Activated T-cell treated with anti-CD3 and anti-CD28 coated beads, Interleukin-2, amount 50 U/mL, for 4 hours (primary cell): ENCODE data around the gene ASB15. TPM values are rescaled to one million over a fixed set of nuclear protein-coding genes. Genes with fewer than 3 reads are reported as not detected.

Experiments used
- ATAC-seq, 2 donors: fragments of 200-7000 bp; cut with Tn5 transposase; one replicate each; pipeline ENCODE4 v1.10.0; 2021
- DNase-seq: peaks from one replicate; pipeline ENCODE4 v3.0.0-alpha.2; 2020
- H3K27me3 Mint-ChIP-seq: one replicate; pipeline ENCODE4 v1.8.0; 2021; ENCODE audit warnings: low read depth, mixed read lengths
- H3K36me3 Mint-ChIP-seq: one replicate; pipeline ENCODE4 v1.8.0; 2022; ENCODE audit warnings: mixed read lengths; ENCODE audit not compliant: insufficient read depth
- H3K4me1 Mint-ChIP-seq: one replicate; pipeline ENCODE4 v1.8.0; 2021; ENCODE audit warnings: low read depth, mixed read lengths
- H3K4me3 Mint-ChIP-seq: one replicate; pipeline ENCODE4 v1.8.0; 2021; ENCODE audit warnings: mild to moderate bottlenecking, moderate library complexity, mixed read lengths
- H3K9me3 Mint-ChIP-seq: one replicate; pipeline ENCODE4 v1.8.0; 2021; ENCODE audit warnings: mixed read lengths
- total RNA-seq, 3 donors: library from RNA; stranded (reverse); gene quantifications; one replicate each; pipeline ENCODE4 v1.2.1, GENCODE V29; 2021

Gene ASB15
- total RNA-seq, 3 donors from 2014 or later = not detected

GRCh38 chr7:123635551-123636359 is 34.1 kb downstream of the ASB15 start:
- Mint-ChIP-seq H3K4me1 (no peaks in the 10 kb centered on the region), H3K4me3 (no peak overlapping the region), H3K36me3 (no peaks in the 10 kb centered on the region), H3K9me3 (no peaks in the 10 kb centered on the region), H3K27me3 (peaks cover 16% of the 10 kb centered on the region)
- ATAC-seq (no peak), DNase-seq (no peak)

GRCh38 chr7:123637203-123637602 is 35.6 kb downstream of the ASB15 start:
- Mint-ChIP-seq H3K36me3 (no peaks in the 10 kb centered on the region), H3K4me3 (no peak overlapping the region), H3K9me3 (no peaks in the 10 kb centered on the region), H3K4me1 (no peaks in the 10 kb centered on the region), H3K27me3 (peaks cover 24% of the 10 kb centered on the region)
- no peak for ATAC-seq
- no peak for DNase-seq

DNA sequence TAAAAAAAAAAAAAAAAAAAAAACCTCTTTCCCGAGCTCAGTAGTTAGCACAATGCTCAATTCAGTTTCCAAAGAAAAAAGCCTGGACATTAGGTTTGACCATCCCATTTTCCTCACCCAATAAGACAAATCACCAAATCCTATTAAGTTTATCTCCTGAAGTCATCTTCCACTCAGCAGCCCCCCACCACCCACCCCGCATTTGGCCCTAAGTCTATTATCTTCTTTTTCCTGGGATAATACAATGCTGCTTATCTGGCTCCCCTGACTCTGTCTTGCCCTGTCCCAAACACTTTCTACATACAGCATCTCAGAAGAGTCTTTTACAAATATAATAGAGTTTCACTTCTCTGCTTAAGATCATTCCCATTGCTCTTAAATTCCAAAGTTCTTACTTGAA is 36.3 kb downstream of the ASB15 start:
- Mint-ChIP-seq H3K36me3 (no peaks in the 10 kb centered on the region), H3K9me3 (no peaks in the 10 kb centered on the region), H3K4me1 (no peaks in the 10 kb centered on the region), H3K27me3 (peaks cover 24% of the 10 kb centered on the region), H3K4me3 (no peak overlapping the region)
- no peak for ATAC-seq
- no peak for DNase-seq

DNA sequence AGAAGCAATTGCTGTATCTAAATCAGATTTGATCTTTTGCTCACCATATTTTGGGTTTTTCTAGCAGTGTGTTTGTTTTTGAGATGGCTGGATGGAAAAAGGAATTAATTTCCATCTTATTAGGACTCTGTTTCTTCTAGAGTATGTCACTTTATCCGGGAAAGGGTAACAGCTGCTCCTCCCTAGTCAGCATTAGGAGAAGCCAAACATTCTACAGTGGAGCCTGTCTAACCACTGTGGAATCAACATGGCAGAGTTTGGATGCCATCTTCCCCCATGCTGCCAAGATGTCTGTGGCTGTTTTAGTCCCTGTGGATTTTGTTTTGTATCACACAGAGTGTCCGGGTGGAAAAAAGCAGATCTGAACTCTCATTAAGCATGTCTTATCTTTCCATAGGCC is 38.0 kb downstream of the ASB15 start:
- DNase-seq (no peak), ATAC-seq (no peak)
- H3K27me3 Mint-ChIP-seq = peaks cover 29% of the 10 kb centered on the region
- no peaks in the 10 kb centered on the region for H3K9me3 Mint-ChIP-seq
- no peaks in the 10 kb centered on the region for H3K36me3 Mint-ChIP-seq
- H3K4me3 Mint-ChIP-seq = no peak overlapping the region
- H3K4me1 Mint-ChIP-seq = no peaks in the 10 kb centered on the region

DNA sequence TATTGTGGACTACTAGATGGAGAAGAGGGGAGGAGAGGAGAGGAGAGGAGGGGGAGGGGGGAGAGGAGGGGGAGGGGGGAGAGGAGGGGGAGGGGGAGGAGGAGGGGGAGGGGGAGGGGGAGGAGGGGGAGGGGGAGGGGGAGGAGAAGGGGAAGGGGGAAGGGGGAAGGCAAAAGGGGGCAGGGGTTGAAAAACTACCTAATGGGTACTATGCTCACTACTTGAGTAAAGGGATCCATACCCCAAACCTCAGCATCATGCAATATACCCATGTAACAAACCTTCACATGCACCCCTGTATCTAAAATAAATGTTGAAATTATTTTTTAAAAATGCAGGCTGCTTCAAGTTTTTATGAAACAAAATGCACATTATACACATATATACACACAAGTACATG is 39.0 kb downstream of the ASB15 start:
- H3K27me3 Mint-ChIP-seq = peaks cover 31% of the 10 kb centered on the region

DNA sequence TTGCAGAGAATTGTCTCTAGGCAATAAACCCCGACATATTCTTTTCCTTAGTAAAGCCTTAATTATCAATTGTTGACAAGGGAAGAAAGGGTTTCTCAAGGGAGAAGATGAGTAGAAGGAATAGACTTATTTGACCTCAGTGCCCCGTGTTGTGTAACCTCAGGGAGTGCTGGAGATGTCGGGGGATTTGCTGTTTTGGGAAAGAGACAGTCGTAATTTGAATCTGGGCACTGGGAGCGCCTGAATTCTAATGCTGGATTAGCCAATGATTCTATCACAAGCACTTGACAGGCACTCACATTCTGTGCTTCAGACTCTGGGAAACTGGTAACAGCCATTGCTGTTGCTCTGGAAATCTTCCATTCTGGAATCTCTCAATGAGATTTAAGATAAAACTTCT is 40.3 kb downstream of the ASB15 start:
- H3K27me3 Mint-ChIP-seq = peaks cover 32% of the 10 kb centered on the region
- no peak for ATAC-seq
- H3K4me3 Mint-ChIP-seq = no peak overlapping the region
- no peaks in the 10 kb centered on the region for H3K36me3 Mint-ChIP-seq
- no peaks in the 10 kb centered on the region for H3K4me1 Mint-ChIP-seq
- no peaks in the 10 kb centered on the region for H3K9me3 Mint-ChIP-seq
- DNase-seq = no peak

More for the DNA sequence above, 39.0 kb downstream of the ASB15 start:
- no peak for ATAC-seq
- H3K4me1 Mint-ChIP-seq = no peaks in the 10 kb centered on the region
- no peak overlapping the region for H3K4me3 Mint-ChIP-seq
- no peaks in the 10 kb centered on the region for H3K36me3 Mint-ChIP-seq
- H3K9me3 Mint-ChIP-seq = no peaks in the 10 kb centered on the region
- no peak for DNase-seq

DNA sequence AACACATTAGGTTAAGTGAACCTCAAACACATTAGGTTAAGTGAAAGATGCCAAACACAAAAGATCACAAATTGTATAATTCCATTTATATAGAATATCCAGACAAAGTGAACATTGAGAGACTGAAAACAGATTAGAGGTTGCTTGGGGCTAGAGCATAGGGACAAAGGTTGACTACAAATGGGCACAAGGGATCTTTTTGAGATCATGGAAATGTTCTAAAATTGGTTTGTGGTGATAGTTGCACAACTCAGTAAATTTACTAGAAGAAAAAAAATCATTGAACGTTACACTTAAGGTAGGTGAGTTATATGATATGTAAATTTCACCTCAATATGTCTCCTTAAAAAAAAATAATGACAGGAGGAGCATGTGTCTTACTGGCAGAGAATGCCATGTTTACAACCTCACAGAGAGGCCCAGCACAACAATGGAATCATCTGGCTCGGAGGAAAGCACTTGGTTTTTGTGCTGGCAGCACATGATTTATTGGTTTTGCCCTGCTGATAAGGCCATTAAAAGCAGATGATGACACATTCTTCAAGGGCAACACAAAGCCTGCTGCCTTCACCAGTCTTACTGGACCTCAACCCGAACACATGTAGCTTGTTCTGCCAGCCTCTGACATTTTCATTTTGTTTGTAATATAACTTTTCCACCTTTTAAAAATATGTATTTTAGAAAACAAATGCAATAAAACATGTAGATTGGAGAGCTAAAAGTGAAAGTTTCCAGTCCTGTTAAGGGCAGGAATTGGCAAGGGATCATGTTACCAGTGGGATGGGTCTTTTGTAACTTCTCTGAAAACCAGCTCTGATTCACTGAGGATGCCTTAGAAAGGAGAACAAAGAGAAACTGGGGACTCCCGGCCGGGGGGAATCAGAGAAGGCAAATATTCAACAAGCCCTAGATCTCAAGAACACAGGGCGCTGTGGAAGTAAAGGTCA is 42.1 kb downstream of the ASB15 start:
- H3K4me1 Mint-ChIP-seq = no peaks in the 10 kb centered on the region
- H3K9me3 Mint-ChIP-seq = no peaks in the 10 kb centered on the region
- no peak overlapping the region for H3K4me3 Mint-ChIP-seq
- H3K36me3 Mint-ChIP-seq = no peaks in the 10 kb centered on the region
- ATAC-seq (no peak), DNase-seq (no peak)
- peaks cover 31% of the 10 kb centered on the region for H3K27me3 Mint-ChIP-seq

DNA sequence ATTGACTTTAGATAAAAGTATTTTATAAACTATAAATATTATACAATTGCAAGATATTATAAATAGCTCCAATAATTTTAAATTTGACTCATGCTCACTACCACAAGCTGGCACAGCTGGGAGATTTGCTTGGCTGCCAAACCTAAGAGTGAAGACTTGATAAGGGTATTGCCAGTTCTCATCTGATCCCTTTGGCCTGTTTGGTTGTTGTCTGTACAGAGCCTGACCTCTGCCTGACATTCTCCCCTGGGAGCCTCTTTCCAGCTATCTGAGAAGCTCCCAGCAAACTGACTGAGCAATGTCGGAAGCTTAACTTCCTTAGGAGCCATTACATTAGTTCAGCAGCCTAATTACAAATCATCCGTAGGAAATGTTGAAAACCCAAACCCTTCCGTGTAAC is 43.9 kb downstream of the ASB15 start:
- Mint-ChIP-seq H3K4me1 (no peaks in the 10 kb centered on the region), H3K36me3 (no peaks in the 10 kb centered on the region), H3K9me3 (no peaks in the 10 kb centered on the region), H3K27me3 (peaks cover 31% of the 10 kb centered on the region), H3K4me3 (no peak overlapping the region)
- ATAC-seq (no peak), DNase-seq (no peak)

DNA sequence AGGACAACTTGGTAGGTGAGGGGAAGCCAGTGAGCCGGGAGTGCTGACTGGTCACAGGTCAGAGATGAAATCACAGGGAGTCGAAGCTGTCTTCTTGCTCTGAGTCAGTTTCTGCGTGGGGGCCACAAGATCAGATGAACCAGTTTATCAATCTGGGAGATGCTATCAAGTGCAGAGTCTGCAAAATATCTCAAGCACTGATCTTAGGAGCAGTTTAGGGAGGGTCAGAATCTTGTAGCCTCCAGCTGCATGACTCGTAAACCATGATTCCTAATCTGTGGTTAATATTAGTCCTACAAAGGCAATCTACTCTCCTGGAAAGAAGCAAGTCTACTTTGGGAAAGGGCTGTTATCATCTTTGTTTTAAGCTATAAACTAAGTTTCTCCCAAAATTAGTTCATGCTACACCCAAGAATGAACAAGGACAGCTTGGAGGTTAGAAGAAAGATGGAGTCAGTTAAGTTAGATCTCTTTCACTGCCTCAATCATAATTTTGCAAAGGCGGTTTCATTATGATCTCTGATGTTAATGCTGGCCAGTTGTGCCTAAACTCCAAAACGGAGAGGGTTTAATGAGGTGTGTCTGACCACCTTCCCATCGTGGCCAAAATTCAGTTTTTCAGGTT is 45.6 kb downstream of the ASB15 start:
- no peaks in the 10 kb centered on the region for H3K9me3 Mint-ChIP-seq
- ATAC-seq = no peak
- no peak for DNase-seq
- no peak overlapping the region for H3K4me3 Mint-ChIP-seq
- H3K4me1 Mint-ChIP-seq = no peaks in the 10 kb centered on the region
- H3K27me3 Mint-ChIP-seq = peaks cover 28% of the 10 kb centered on the region
- H3K36me3 Mint-ChIP-seq = no peaks in the 10 kb centered on the region

GRCh38 chr7:123649964-123650363 is 48.3 kb downstream of the ASB15 start:
- no peak overlapping the region for H3K4me3 Mint-ChIP-seq
- DNase-seq (no peak), ATAC-seq (no peak)
- no peaks in the 10 kb centered on the region for H3K4me1 Mint-ChIP-seq
- H3K36me3 Mint-ChIP-seq = no peaks in the 10 kb centered on the region
- H3K9me3 Mint-ChIP-seq = no peaks in the 10 kb centered on the region
- peaks cover 21% of the 10 kb centered on the region for H3K27me3 Mint-ChIP-seq

GRCh38 chr7:123650595-123650994 is 49.0 kb downstream of the ASB15 start:
- H3K4me1 Mint-ChIP-seq = no peaks in the 10 kb centered on the region
- no peak for DNase-seq

GRCh38 chr7:123652406-123652805 is 50.8 kb downstream of the ASB15 start:
- no peaks in the 10 kb centered on the region for H3K36me3 Mint-ChIP-seq
- ATAC-seq = no peak
- no peaks in the 10 kb centered on the region for H3K9me3 Mint-ChIP-seq
- H3K4me1 Mint-ChIP-seq = no peaks in the 10 kb centered on the region
- DNase-seq = no peak
- peaks cover 12% of the 10 kb centered on the region for H3K27me3 Mint-ChIP-seq
- H3K4me3 Mint-ChIP-seq = no peak overlapping the region

More at GRCh38 chr7:123650595-123650994, 49.0 kb downstream of the ASB15 start:
- H3K27me3 Mint-ChIP-seq = peaks cover 17% of the 10 kb centered on the region
- H3K9me3 Mint-ChIP-seq = no peaks in the 10 kb centered on the region
- no peak overlapping the region for H3K4me3 Mint-ChIP-seq
- no peak for ATAC-seq
- no peaks in the 10 kb centered on the region for H3K36me3 Mint-ChIP-seq

DNA sequence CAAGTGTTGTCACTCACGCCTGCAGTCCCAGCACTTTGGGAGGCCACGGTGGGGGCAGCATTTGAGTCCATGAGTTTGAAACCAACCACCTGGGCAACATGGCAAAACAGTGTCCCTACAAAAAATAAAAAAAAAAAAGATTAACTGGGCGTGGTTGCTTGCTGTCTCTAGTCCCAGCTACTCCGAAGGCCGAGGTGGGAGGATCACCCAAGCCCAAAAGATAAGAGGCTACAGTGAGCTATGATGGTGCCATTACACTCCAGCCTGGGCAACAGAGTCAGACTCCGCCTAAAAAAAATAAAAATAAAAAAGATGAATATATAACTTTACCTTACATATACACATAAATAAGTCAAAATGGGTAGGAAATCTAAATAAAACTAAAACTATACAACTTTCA is 51.5 kb downstream of the ASB15 start:
- Mint-ChIP-seq H3K36me3 (no peaks in the 10 kb centered on the region), H3K4me3 (no peak overlapping the region), H3K9me3 (no peaks in the 10 kb centered on the region), H3K4me1 (no peaks in the 10 kb centered on the region), H3K27me3 (peaks cover 8% of the 10 kb centered on the region)
- DNase-seq (no peak), ATAC-seq (no peak)

DNA sequence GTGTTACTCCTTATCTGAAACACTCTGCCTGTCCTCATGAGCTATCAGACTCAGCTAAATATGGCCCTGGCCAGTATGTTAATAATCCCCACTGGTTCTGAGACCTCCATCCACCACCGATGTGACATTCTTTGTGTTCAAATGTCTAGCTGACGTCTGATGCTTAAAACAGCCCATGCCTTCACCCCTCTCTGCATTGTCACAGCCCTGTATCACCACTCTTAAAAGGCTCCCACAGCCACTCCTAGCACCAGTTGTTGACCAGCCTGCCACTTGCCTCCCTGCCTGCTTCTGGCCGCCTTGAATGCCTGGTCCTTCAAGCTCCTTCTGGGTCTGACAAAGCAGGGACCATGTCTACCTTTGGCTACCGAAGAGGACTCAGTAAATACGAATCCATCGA is 54.0 kb downstream of the ASB15 start, which contains the start of gene LMOD2:
Gene LMOD2, plus strand, starts transcription at position 253 of the 400 bp plus-strand sequence. Its CDS starts 98 bp downstream, at position 351.
- no peaks in the 10 kb centered on the region for H3K9me3 Mint-ChIP-seq
- no peaks in the 10 kb centered on the region for H3K4me1 Mint-ChIP-seq
- DNase-seq (no peak), ATAC-seq (no peak)
- no peaks in the 10 kb centered on the region for H3K36me3 Mint-ChIP-seq
- H3K27me3 Mint-ChIP-seq = peaks cover 8% of the 10 kb centered on the region
- H3K4me3 Mint-ChIP-seq = no peak within 1 kb of the TSS
